GM21825 (cell line): ENCODE data around the gene OSBPL8.
"Not testable (repeated sequence)": the region's sequence is repeated elsewhere in the genome, so short reads cannot be mapped to it uniquely, and the experiment has no call there.

Experiments
- ATAC-seq: cut with Tn5 transposase; IDR thresholded peaks from one replicate; pipeline ENCODE4 v1.9.1; 2021; ENCODE audit warnings: mild to moderate bottlenecking, moderate library complexity; ENCODE audit not compliant: unreplicated experiment

OSBPL8 gene

GRCh38 chr12:76478045-76478444, 81.5 kb downstream of the OSBPL8 start:
- no peak for ATAC-seq

- ATAC-seq: not testable (repeated sequence)
Measured at GRCh38 chr12:76472862-76473261, 86.7 kb downstream of the OSBPL8 start.

DNA sequence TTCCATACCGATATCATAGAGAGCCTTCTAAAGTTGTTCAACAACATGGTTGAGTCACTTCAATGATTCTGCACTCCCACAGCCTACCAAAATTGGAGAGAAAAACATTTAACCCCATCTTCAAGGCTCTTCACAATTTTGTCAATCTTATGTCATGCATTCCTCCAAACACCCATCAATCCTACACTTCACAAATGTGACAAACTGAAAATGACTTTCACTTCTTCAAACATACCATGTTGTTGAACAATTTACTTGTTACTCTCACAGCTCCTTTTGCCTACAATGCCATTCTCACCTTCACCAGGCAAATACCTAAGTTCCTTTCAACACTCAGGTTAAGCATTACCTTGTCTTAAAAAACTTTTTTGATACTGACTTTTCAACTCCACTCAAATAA, 88.0 kb downstream of the OSBPL8 start:
- no peak for ATAC-seq

DNA sequence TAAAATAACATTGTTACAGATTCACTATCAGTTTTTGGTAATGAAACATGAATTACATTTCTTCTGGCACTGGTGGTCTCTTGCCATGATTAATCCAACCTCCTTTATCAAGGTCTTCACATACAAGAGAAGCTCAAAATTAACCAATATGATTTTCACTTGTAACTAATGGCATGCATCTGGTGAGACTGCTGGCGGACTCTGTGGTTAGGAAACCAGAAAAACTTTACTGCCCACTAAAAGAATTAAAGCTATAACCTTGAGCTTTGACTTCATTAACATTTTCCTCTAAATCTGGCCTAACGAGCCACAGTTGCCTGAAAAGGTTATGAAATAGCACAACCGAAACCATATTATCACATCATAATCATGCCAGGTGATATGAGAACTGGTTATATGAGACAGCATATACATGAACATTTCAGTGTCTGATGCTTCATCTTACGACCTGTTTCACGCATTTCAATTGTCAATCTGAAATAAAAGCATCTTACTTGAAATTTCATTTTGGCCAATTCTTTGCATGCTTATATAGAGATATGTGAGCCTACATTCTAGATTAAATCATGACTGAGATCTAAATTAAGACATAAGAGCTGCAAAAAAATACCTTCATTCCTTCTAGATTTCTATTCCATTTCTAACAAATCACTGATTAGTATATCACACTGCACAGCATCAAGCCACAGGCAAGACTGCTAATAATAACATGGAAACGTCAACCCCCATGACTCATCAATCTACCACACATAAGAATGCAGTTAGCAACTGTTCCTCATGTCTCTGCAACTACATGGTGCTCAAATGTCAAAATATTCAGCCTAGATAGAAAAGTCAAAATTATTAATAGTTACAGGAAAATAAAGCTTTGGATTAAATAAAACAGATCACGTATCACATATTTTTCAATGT, 89.3 kb downstream of the OSBPL8 start:
- peak; percentile 91 for ATAC-seq

GRCh38 chr12:76464631-76465166, 94.9 kb downstream of the OSBPL8 start:
- no peak for ATAC-seq

DNA sequence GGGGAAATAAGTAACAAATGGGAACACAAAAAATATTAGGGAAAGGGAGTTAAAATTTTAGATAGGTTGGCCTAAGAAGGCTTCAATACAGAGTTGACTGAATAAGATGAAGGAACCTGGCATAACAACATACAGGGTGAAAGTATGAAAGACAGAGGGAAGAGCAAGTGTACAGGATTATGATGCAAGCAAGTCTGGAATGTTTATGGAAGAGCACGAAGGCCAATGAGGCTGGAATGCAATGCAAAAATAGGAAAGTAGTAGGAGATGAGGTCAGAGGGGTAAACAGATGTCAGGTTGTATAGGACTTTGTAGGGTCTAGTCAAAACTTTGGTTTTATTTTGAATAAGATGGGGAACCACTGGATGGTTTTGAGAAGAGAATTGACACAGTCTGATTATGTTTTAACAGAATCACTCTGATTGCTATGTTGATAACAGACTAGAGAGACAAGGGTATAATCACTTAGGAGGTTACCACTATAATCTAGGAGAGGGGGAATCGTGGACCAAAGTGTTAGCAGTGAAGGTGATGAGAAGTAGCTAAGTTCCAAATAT, 96.8 kb downstream of the OSBPL8 start:
- ATAC-seq: no peak

DNA sequence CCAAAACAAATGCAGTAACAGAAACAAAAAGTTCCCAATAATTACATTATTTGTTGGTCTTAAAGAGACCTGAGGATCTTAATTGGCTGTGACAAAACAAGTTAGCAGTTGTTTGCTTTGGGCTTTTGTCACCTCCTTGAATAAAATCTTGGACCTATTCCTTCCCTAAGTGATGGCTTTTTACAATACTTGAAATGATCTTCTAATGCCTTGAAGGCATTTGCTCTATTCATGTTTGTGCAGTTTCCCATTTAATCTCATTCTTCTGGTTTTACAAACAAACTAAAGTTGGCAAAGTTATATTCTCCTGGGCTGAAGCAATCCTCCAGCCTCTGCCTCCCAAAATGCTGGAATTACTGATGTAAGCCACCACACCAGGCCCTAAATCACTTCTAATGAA, 98.8 kb downstream of the OSBPL8 start:
- ATAC-seq: no peak

DNA sequence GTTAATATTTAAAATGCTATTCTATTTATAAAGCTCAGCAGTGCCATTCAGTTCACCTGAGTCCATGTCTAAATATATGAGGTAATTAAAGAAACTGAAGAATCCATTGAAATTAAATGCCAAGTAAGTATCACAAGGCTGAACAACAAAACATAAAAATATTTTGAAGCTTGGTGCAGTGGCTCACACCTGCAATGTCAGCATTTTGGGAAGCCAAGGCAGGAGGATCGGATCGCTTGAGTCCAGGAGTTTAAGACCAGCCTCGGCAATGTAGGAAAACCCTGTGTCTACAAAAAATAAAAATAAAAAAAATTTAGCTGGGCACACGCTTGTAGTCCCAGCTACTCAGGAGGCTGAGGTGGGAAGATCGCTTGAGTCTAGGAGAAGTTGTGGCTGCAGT, 101.8 kb downstream of the OSBPL8 start:
- no peak for ATAC-seq

DNA sequence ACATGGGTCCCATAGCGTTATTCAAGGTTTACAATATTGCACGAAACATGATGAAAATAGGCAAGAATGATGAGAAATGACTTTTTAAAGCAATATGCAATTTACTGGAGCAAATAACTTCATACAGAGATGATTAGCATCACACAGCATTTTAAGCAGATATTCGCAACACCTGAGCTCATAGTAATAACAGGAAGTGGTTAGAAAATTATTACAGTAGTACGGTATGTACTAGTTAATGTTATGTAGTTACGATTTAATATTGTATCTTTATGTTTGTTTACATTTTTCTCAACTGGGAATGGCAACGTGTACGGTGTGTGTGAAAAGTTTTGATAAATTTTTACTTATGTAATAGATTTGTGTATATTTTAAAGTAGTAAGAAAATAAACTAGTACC, 102.6 kb downstream of the OSBPL8 start:
- no peak for ATAC-seq

GRCh38 chr12:76455582-76456345, 103.8 kb downstream of the OSBPL8 start:
- peak; percentile 91 for ATAC-seq

DNA sequence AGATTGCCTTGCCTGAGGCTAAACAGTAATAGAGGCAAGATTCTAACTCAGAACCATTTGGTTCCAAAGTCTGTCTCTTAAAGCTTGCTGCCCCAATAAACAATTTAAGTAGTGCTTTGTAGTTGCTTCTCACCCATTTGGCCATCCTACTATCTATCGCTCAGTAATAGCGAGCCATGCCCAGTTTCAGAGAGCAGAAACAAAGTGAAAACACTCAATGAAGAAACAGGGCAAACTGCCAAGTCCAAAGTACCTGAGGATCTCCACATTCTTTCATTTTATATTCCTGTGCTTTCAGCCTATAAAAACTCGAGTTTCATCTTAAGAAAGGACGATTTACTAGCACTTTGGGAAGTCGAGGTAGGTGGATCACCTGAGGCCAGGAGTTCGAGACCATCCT, 108.0 kb downstream of the OSBPL8 start:
- ATAC-seq: no peak

- no peak for ATAC-seq
Measured at GRCh38 chr12:76450690-76451089, 108.9 kb downstream of the OSBPL8 start.

GRCh38 chr12:76449993-76450392, 109.6 kb downstream of the OSBPL8 start:
- no peak for ATAC-seq

DNA sequence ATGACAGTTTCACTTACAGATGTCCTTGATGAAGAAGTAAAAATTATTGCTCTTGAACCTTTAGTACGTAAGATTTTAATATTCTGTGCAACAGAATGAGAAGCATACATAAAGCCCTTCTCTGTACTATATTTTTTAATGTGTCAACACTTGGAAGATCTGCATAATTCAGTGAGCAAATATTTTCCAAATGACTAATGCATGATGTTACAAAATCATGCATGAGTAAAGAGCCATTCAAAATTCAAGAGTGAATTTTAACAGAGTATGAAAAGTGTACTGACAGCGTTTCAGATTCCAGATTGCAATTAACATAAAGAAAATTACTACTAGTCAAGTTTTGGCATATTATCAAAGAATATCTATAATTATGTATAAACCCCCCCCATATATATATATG, 110.0 kb downstream of the OSBPL8 start:
- ATAC-seq: no peak

DNA sequence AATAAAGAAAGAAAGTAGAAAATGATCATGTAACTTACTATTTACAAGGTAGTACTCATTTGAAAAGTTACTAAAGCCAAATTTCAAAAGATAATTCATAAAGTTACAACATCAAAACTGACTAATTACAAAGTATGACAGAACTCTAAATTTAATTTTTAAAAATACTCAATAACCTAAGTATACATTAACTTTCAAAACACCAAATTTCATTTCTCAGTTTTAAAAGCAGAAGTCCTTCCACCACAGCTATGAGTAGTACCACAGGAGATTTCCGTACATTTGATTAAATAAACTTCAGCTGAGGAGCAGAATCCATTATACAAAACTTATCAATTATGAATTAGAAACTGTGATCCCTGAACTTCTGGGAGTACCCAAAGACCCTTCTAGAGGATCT, 110.6 kb downstream of the OSBPL8 start:
- ATAC-seq: no peak

GRCh38 chr12:76446090-76446489, 113.5 kb downstream of the OSBPL8 start:
- ATAC-seq: no peak

- no peak for ATAC-seq
Measured at GRCh38 chr12:76445462-76445861, 114.1 kb downstream of the OSBPL8 start.

DNA sequence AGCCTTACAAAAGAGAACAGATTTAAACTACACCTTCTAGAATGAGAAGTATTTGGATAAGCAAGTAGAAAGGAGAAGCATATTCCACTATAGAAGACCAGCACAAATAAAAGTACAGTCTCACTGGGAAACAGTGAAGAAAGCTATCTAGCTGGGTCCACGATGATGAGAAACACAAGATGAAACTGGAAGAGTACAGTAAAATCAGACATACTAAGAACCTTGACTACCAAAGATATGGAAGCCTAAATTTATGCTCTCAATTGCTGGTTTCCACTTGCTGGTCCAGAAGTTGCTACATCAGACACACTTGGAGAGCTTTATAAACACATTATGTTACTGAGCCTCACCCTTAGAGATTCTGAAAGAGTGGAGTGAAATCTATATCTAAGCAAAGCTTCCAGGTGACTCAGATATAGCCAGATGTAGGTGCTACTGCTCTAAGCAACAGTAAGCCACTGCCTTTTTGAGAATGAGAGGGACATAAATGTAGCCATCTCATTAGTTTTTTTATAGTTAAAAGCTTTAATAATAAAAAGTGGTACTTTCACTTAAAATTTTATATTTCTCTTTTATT, 115.1 kb downstream of the OSBPL8 start:
- ATAC-seq: no peak

DNA sequence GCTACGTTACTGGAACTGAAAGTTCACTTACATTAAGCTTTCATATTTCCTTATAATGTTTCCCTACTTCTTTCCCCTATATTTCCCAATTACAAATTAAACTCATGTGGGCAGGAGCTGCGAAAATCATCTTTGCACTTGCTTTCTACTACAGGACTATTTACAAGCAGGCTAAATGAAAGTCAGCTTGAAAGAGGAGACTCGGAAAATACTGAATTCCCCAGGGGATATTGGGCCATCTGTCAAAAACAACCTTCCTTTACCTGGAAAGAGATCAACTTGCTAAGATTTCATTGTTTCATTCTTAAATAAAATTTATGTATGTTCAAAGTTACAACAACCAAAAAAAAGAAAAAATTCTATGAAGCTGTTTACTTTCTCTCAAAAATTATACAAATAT, 118.6 kb downstream of the OSBPL8 start:
- ATAC-seq: no peak

DNA sequence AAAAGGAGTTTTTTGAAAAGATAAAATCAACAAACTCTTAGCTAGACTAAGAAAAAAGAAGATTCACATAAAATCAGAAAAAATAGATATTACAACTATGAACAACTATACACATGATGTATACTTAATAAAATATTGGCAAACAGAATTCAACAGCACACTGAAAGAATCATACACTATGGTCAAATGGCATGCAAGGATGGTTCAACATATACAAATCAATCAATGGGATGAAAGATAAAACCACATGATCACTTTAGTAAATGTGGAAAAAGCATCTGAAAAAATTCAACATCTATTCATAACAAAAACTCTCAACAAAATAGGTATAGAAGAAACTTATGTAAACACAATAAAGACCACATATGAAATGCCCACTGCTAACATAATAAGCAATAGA, 126.8 kb downstream of the OSBPL8 start:
- ATAC-seq: no peak

GRCh38 chr12:76428117-76428516, 131.5 kb downstream of the OSBPL8 start:
- ATAC-seq: no peak
